A549 (cell line): ENCODE results near the gene KCNQ1OT1. TPM values are rescaled to one million over a fixed set of nuclear protein-coding genes. Genes with fewer than 3 reads are reported as not detected.

Source experiments
- ATAC-seq, 2 experiments: fragments of 200-7000 bp in 1 of 2; fragments of >200 bp in 1 of 2; cut with Nextera tagmentation in 1 of 2; cut with Tn5 transposase in 1 of 2; 3 replicates each; pipeline versions ENCODE4 v1.8.0 to v1.9.1; 2018 to 2020; ENCODE audit warnings: mild to moderate bottlenecking in 1 of 2, moderate library complexity in 1 of 2
- CTCF ChIA-PET: fragments of 300-600 bp; sonication (Branson Sonifier 250); formaldehyde crosslinking; extraction: SDS; loops from one replicate; lab custom pipeline; 2021; ENCODE audit warnings: antibody characterized with exemption, inconsistent platforms; lab: Yijun Ruan, JAX
- POLR2A ChIA-PET: fragments of 350-600 bp; formaldehyde crosslinking; extraction: SDS; loops from one replicate; lab custom pipeline; 2021; ENCODE audit warnings: antibody characterized with exemption, inconsistent platforms; lab: Yijun Ruan, JAX
- DNase-seq, 2 experiments: peaks; one replicate each; pipeline versions ENCODE4 v3.0.0 to v3.0.0-alpha.2; 2011 to 2016; ENCODE audit warnings: low read depth in 1 of 2, low spot score in 1 of 2
- FAIRE-seq: peaks from 2 replicates; lab custom pipeline; 2011; peaks lifted over from hg19 to GRCh38; lab: Jason Lieb, UNC
- H3K27ac ChIP-seq, 2 experiments: fragments of >200 bp; sonication (Bioruptor Twin); formaldehyde crosslinking; 3 replicates each; pipeline ENCODE4 v1.5.1; 2016 to 2017
- H3K4me1 ChIP-seq: fragments of >200 bp; sonication (Bioruptor Twin); formaldehyde crosslinking; 3 replicates; pipeline ENCODE4 v1.6.1; 2016
- H3K4me2 ChIP-seq: fragments of >200 bp; sonication (Bioruptor Twin); formaldehyde crosslinking; 3 replicates; pipeline ENCODE4 v1.6.1; 2016
- H3K4me3 ChIP-seq: fragments of >200 bp; sonication (Bioruptor Twin); formaldehyde crosslinking; 3 replicates; pipeline ENCODE4 v1.5.1; 2016
- H3K9me3 ChIP-seq: fragments of >200 bp; sonication (Bioruptor Twin); formaldehyde crosslinking; 3 replicates; pipeline ENCODE4 v1.6.1; 2016
- E2F6 ChIP-seq: IDR thresholded peaks from 2 replicates; pipeline ENCODE4 v1.6.1; 2012; ENCODE audit warnings: low read depth, borderline replicate concordance
- EHF ChIP-seq: fragments of 250-450 bp; sonication (Bioruptor Pico); IDR thresholded peaks from 2 replicates; pipeline ENCODE4 v1.5.0; 2020; ENCODE audit warnings: mild to moderate bottlenecking
- ELK1 ChIP-seq: fragments of 150-350 bp; IDR thresholded peaks from 2 replicates; pipeline ENCODE4 v1.6.1; 2014; ENCODE audit warnings: low read depth, mild to moderate bottlenecking, low read length
- ESRRA ChIP-seq: fragments of 150-350 bp; IDR thresholded peaks from 2 replicates; pipeline ENCODE4 v1.6.1; 2014; ENCODE audit warnings: mild to moderate bottlenecking, low read length, borderline replicate concordance
- GATA3 ChIP-seq: IDR thresholded peaks from 2 replicates; pipeline ENCODE4 v1.6.1; 2012; ENCODE audit warnings: borderline replicate concordance
- HDAC2 ChIP-seq: fragments of 200-600 bp; sonication (generic); IDR thresholded peaks from 2 replicates; pipeline ENCODE4 v1.6.1; 2016
- HEYL ChIP-seq: fragments of 250-450 bp; sonication (Bioruptor Pico); IDR thresholded peaks from 2 replicates; pipeline ENCODE4 v1.8.0; 2021; ENCODE audit warnings: mild to moderate bottlenecking, moderate library complexity
- HOXB13 ChIP-seq: fragments of 250-450 bp; sonication (Bioruptor Pico); IDR thresholded peaks from 2 replicates; pipeline ENCODE4 v1.5.0; 2020; ENCODE audit warnings: low read depth, mild to moderate bottlenecking, moderate library complexity
- HOXB5 ChIP-seq: fragments of 250-450 bp; sonication (Bioruptor Pico); IDR thresholded peaks from 2 replicates; pipeline ENCODE4 v1.5.0; 2020; ENCODE audit warnings: mild to moderate bottlenecking, moderate library complexity
- JUN ChIP-seq, 2 experiments: fragments of >200 bp; sonication (Bioruptor Twin); formaldehyde crosslinking; IDR thresholded peaks; 2 replicates in 1 of 2; 3 replicates in 1 of 2; pipeline ENCODE4 v1.6.1; 2016 to 2017
- MAFK ChIP-seq: fragments of 450-650 bp; IDR thresholded peaks from 2 replicates; pipeline ENCODE4 v1.6.1; 2014; ENCODE audit not compliant: partially characterized antibody
- MAX ChIP-seq: IDR thresholded peaks from 2 replicates; pipeline ENCODE4 v1.6.1; 2012
- NPAS2 ChIP-seq: fragments of 250-450 bp; sonication (Bioruptor Pico); IDR thresholded peaks from 2 replicates; pipeline ENCODE4 v1.8.0; 2022; ENCODE audit warnings: mild to moderate bottlenecking, moderate library complexity, borderline replicate concordance
- NR3C1 ChIP-seq: fragments of >200 bp; sonication (Bioruptor Twin); formaldehyde crosslinking; IDR thresholded peaks from 3 replicates; pipeline ENCODE4 v1.6.1; 2017
- RAD21 ChIP-seq, 2 experiments: fragments of >200 bp in 1 of 2; sonication (Bioruptor Twin) in 1 of 2; formaldehyde crosslinking in 1 of 2; IDR thresholded peaks in 1 of 2; conservative IDR thresholded peaks in 1 of 2; 2 replicates in 1 of 2; 3 replicates in 1 of 2; pipeline ENCODE4 v1.6.1; 2012 to 2018; ENCODE audit warnings: inconsistent platforms in 1 of 2
- RARB ChIP-seq: fragments of 250-450 bp; sonication (Bioruptor Pico); IDR thresholded peaks from 2 replicates; pipeline ENCODE4 v1.8.0; 2021; ENCODE audit warnings: mild to moderate bottlenecking, moderate library complexity
- REST ChIP-seq: fragments of 200-600 bp; sonication (generic); IDR thresholded peaks from 2 replicates; pipeline ENCODE4 v1.6.1; 2016; ENCODE audit warnings: antibody characterized with exemption, mild to moderate bottlenecking, moderate library complexity
- TP53 ChIP-seq: fragments of 250-450 bp; sonication (Bioruptor Pico); IDR thresholded peaks from 2 replicates; pipeline ENCODE4 v1.5.0; 2021; ENCODE audit warnings: mild to moderate bottlenecking, moderate library complexity
- ZFP36 ChIP-seq: fragments of 450-650 bp; IDR thresholded peaks from 2 replicates; pipeline ENCODE4 v1.6.1; 2014; ENCODE audit warnings: borderline replicate concordance; ENCODE audit not compliant: partially characterized antibody
- ZNF302 ChIP-seq: fragments of 250-450 bp; sonication (Bioruptor Pico); IDR thresholded peaks from 2 replicates; pipeline ENCODE4 v1.9.0; 2021; ENCODE audit warnings: inconsistent platforms, mild to moderate bottlenecking, moderate library complexity
- WGBS: methylation state at CpG from one replicate; pipeline ENCODE4 v1.1.6; 2017; ENCODE audit errors: missing lambda C conversion rate; 5-methylcytosine and 5-hydroxymethylcytosine counted together
- polyA plus RNA-seq, 4 experiments: library from polyadenylated mRNA; depleted of rRNA in 3 of 4; stranded (reverse); fragments of >200 nt; fragmentation: RNase III in 1 of 4; extraction: RNeasy Plus Mini Kit Qiagen cat#74134 plus additional on column Dnase treatment in 1 of 4; gene quantifications; 2 replicates in 3 of 4; 3 replicates in 1 of 4; pipeline ENCODE4 v1.2.3, GENCODE V29; 2011 to 2017

KCNQ1OT1 gene
- polyA plus RNA-seq, 2 of the 4 experiments (the other 2 are of a cell fraction): 0.03 to 0.13 TPM

GRCh38 chr11:2595204-2595603 is 104.6 kb downstream of the KCNQ1OT1 start:
- Histone ChIP-seq H3K9me3 (peaks cover 18% of the 10 kb centered on the region; the same call in 2 of the 3 replicates), H3K4me2 (no peak overlapping the region), H3K4me1 (no peaks in the 10 kb centered on the region), H3K27ac (no peak overlapping the region), H3K4me3 (no peak overlapping the region)
- DNase-seq: no peak
- POLR2A ChIA-PET: no interaction called here
- TF ChIP-seq MAFK (peak; percentile 88), E2F6 (no peak)
- no peak for ATAC-seq
- CTCF ChIA-PET: no interaction called here
- no peak for FAIRE-seq
- 17% methylated on average over 3 of the region's 3 CpGs for WGBS

- no peak for ATAC-seq
- Histone ChIP-seq H3K4me1 (no peaks in the 10 kb centered on the region), H3K27ac (no peak overlapping the region)
- POLR2A ChIA-PET: no interaction called here
- no peak for DNase-seq
- WGBS: 21% methylated on average over 1 of the region's 1 CpG
- TF ChIP-seq JUN (IDR thresholded peaks at IDR 0.05): no peak
- TF ChIP-seq, all 56 proteins: peak for 0
- Histone ChIP-seq H3K4me3 (no peak overlapping the region), H3K4me2 (no peak overlapping the region), H3K9me3 (peaks cover 18% of the 10 kb centered on the region; the same call in 2 of the 3 replicates)
- no peak for FAIRE-seq
- CTCF ChIA-PET: no interaction called here
Observed at GRCh38 chr11:2594267-2594666, 105.5 kb downstream of the KCNQ1OT1 start.

GRCh38 chr11:2593393-2593950 is 106.3 kb downstream of the KCNQ1OT1 start:
- FAIRE-seq: no peak
- ATAC-seq: no peak
- CTCF ChIA-PET: no interaction called here
- POLR2A ChIA-PET: no interaction called here
- Histone ChIP-seq H3K4me3 (no peak overlapping the region), H3K4me1 (no peaks in the 10 kb centered on the region), H3K4me2 (no peak overlapping the region), H3K9me3 (peaks cover 15% of the 10 kb centered on the region; the same call in 2 of the 3 replicates), H3K27ac (no peak overlapping the region)
- TF ChIP-seq RAD21 (conservative IDR thresholded peaks at IDR 0.05 in 1 of 2, IDR thresholded peaks at IDR 0.05 in 1 of 2) (no peak), HDAC2 (no peak), ZFP36 (no peak), EHF (CRISPR knock-in tag) (no peak), ESRRA (no peak), GATA3 (no peak), HEYL (CRISPR knock-in tag) (no peak), E2F6 (no peak), HOXB13 (CRISPR knock-in tag) (no peak), RARB (CRISPR knock-in tag) (no peak), MAX (no peak), HOXB5 (no peak), NR3C1 (no peak), JUN (IDR thresholded peaks at IDR 0.05) (no peak), ZNF302 (CRISPR knock-in tag) (no peak)
- WGBS: 66% methylated on average over 15 of the region's 15 CpGs
- no peak for DNase-seq

- CTCF ChIA-PET: no interaction called here
- H3K4me2 ChIP-seq: no peak overlapping the region
- H3K4me3 ChIP-seq: no peak overlapping the region
- H3K4me1 ChIP-seq: no peaks in the 10 kb centered on the region
- H3K27ac ChIP-seq: no peak overlapping the region
- WGBS: 58% methylated on average over 11 of the region's 16 CpGs
- FAIRE-seq: no peak
- TF ChIP-seq ESRRA (no peak), ZFP36 (no peak), MAX (no peak), REST (no peak), EHF (CRISPR knock-in tag) (no peak), ELK1 (no peak), NPAS2 (CRISPR knock-in tag) (no peak), TP53 (CRISPR knock-in tag) (no peak)
- TF ChIP-seq, all 56 proteins: peak for 0
- POLR2A ChIA-PET: no interaction called here
- peaks cover 9% of the 10 kb centered on the region; the same call in 1 of the 3 replicates for H3K9me3 ChIP-seq
- ATAC-seq: no peak
- no peak for DNase-seq
Observed at GRCh38 chr11:2592559-2593392, 107.0 kb downstream of the KCNQ1OT1 start.
